HG03095 (cell line): Measurements from ENCODE around the gene NSUN6.
A peak's percentile ranks its signal among the peaks of the same experiment; 100 is the strongest.

Experiments used
- ATAC-seq: cut with Tn5 transposase; IDR thresholded peaks from one replicate; pipeline ENCODE4 v1.9.1; 2021; ENCODE audit warnings: moderate library complexity; ENCODE audit not compliant: unreplicated experiment

NSUN6 gene

DNA sequence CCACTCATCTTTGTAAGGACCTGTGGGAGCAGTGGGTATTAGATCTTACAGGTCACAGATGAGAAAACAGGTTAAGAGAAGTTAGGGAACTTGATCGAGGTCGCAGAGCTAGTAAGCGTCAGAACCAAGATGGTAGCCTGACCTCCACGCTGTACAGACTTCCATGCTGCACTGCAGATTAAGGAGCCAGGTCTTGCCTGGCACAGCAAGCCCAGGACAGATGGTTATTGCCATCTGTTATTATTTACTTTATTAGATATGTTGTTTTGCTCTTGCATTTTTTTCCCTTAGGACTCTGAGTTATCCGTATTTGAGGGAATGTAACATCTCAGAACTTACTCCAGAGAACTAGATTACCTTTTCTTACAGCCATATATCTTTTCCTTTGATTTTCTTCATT, 147.2 kb downstream of the NSUN6 start:
- no peak for ATAC-seq

DNA sequence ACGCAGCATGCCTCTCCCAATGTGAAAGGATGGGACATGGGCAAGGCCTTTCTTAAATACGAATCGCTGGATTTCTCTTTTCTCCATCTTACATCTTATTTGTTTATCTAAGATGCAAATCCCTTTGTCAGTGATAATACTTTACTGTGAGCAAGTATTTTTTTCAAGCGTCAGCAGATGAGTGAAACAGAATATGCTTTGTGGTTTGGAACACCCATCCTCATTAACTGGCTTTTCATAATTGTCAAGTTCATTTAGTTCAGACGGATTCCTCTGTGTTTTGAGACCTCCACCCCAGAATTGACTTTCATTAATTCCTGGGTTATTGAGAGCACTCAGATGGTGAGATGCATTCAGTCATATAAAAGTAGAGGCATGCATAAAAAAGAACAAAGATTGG, 149.8 kb downstream of the NSUN6 start:
- no peak for ATAC-seq

DNA sequence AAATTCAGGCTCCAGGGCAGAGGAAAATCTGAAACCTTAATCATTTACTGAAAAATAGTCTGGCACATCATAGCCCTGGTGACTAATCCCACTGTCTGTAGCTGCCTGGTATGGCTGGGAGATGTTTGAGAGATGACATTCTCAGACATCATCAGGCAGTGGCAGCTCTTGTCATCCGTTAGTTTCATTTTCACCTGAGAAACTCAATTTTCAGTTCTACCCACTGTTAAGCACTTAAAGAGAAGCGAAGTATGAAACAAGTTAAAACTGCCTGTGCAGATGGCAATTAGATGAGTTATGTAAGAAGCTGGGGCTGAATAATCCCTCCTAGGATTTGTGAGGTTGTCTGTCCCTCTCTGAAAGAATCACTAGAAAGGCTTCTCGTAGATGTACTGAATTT, 150.2 kb downstream of the NSUN6 start:
- ATAC-seq, result peak; percentile 95

GRCh38 chr10:18500576-18500975, 150.8 kb downstream of the NSUN6 start:
- ATAC-seq, result no peak

GRCh38 chr10:18498998-18499397, 152.4 kb downstream of the NSUN6 start:
- ATAC-seq, result no peak

DNA sequence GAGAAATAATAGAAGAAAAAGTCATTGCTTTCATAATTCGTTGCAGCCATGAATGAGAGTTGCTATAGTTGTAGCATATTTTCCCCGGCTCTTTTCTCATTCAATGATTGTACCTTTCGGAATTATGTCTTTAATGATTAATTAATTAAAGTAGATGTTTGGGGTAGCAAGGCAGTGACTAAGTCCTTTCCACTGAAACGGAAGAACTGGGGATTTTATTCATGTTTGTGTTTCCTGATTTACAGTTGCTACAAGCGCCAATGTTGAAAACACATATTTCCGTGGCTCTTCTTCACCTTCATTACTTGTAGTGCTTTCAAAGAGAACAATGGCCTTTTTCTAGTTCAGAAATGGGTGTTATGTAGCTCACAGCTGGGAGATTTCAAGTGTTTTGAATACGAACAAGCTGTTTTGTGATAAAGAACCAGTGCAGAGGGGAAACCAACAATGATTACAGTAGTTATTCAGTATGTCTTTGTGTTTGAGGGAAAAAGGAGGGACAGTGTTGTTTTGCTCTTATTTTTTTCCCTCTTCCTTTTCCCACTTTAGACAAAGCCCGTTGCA, 153.5 kb downstream of the NSUN6 start:
- no peak for ATAC-seq
